ENCODE results near the gene COQ2.

COQ2 gene

DNA sequence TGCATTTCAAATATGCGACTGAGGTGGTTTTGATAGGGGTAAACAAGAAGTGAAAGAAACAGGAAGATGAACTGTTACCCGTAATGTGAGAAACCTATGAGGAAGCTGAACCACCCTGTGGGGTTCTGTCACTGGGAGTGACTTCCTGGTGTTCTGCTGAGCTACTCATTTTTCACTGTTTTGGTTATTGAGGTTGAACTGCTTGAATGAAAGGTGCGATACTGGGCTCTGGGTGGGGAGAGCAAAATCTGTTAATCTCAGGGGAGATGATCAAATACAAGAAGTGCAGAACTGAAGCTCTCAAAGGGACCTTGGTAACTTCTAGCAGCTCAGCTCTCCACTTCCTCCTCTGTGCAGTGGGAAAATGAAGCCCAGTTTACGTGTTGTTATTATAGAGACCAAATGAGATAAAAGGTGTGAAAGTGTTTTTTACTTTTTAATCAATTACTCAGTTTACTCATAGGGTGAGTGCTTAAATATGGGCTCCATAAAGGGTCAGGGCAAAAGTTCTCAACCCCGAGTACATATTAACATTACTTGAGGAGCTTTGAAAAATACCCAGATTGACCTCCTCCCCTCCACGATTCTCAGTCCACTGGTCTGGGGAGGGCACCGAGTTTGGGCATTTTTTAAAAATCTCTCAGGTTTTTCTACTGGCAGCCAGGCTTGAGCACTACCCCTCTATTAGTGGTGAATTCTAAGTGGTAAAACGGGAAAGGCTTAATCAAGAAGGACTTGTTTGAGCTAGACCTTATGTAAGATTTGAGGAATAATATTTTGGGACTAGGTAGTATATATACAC lies 66.7 kb downstream of the COQ2 start:
- no peak for DNase-seq (ENCODE audit: low read depth, low spot score)

DNA sequence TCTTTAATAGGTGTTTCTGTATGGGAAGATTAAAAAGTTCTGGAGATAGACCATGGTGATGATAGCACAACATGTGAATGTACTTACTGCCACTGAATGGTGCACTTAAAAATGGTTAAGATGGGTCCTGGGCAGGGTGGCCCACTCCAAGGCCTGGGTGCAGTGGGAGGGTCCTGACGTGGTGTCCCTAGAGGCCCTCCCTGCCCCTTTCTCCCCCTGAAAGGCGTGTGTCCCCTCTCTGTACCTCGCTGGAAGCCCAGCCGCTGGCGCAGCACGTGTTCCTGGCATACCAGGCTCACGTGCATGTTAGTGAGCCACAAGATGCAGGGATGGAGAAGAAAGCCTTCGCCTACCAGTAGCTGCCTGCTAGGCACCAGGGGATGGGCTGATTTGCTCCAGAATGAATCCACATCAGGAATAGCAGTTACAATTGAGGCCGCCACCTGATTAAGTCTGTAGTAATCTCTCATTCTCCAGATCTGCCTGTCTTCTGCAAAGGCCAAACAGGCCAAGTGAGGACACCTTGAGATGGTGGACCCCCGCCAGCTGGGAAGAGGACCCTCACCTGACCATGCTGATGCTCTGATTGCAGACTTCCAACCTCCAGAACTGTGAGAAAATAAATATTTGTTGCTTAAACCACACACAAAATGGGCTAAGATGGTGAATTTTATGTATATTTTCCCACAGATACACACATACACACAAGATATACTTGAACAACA lies 67.5 kb downstream of the COQ2 start:
- DNase-seq (ENCODE audit: low read depth, low spot score) = no peak

DNA sequence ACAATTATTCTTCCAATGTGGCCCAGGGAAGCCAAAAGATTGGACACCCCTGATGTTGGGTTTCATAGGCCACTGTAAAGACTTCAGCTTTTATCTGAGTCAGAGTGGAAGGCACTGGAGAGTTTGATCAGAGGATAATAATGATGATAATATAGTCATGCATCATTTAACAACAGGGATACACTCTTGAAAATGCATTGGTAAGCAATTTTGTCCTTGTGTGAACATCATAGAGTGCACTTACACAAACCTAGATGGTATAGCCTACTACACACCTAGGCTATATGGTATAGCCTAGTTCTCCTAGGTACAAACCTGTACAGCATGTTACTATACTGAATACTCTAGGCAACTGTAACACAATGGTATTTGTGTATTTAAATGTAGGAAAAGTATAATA lies 70.5 kb downstream of the COQ2 start:
- no peak for DNase-seq (ENCODE audit: low read depth, low spot score)
